Stimulated activated CD8-positive, alpha-beta memory T cell treated with anti-CD3 and anti-CD28 coated beads, Interleukin-12 subunit alpha, Interleukin-12 subunit beta, amount 100 ng/mL, for 24 hours (primary cell): Measurements from ENCODE around the gene GNG11.
"Not testable (repeated sequence)": the region's sequence is repeated elsewhere in the genome, so short reads cannot be mapped to it uniquely, and the experiment has no call there.

Experiments used
- DNase-seq: peaks from one replicate; pipeline ENCODE4 v3.0.0-alpha.2; 2020; ENCODE audit errors: extremely low read depth

Gene GNG11

DNA sequence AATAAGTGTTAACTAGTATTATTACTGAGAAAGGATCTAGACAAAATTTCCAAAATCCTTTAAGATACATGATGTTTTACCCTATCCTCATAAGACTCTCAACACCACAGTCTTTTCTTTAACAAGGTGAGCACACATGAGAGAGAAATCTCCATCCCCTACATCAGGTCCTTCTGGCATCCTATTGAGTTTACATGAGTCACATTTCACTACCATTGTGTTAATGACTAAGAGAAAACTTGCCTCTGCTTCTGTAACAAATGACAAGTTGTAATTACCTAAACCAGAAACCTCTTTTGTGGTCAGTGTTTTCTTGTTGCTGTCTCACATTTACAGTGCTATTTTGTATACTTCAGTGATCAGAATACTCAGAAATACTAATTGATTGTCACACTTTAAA is 9.9 kb upstream of the GNG11 start:
- DNase-seq: not testable (repeated sequence)

DNA sequence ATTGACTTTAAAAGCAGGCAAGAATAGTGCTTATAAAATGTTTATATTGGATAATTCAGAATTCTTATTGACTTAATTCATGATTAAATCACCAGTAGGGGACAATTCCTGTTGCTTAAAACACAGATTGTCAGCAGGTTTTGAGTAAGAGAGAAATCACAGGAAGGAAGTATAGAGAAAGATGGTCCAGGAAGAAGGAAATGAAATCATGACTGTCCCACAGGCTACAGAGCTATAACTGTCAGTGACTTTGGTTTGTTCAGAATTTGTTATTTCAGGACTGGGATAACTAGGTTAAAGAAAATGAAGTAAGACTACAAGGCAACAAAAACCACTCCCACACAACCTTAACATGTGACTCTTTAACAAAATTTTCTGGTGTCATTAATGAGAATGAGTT is 8.3 kb upstream of the GNG11 start:
- DNase-seq: no peak

DNA sequence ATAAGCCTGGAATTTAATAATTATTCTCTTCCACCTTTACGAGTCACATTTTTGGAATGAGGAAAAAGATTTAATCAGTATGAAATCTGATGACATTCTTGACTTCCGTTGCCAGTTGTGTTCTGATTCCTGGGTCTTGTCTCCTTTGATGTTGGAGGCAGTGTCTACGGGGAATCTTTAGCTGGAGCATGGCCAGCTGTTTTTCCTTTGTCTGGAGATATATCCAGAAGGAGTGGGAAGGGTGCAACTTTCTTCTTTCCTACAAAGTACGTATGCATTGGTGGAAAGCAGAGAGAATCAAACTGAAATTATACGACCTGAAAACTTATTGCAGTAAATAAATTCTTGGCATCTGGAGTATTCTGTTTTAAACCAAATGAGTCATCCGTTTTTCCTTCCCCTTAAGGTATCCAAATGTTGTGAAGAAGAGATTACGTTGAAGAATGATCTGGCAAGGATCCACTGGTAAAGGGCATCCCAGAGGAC is 6.9 kb upstream of the GNG11 start:
- DNase-seq: no peak

DNA sequence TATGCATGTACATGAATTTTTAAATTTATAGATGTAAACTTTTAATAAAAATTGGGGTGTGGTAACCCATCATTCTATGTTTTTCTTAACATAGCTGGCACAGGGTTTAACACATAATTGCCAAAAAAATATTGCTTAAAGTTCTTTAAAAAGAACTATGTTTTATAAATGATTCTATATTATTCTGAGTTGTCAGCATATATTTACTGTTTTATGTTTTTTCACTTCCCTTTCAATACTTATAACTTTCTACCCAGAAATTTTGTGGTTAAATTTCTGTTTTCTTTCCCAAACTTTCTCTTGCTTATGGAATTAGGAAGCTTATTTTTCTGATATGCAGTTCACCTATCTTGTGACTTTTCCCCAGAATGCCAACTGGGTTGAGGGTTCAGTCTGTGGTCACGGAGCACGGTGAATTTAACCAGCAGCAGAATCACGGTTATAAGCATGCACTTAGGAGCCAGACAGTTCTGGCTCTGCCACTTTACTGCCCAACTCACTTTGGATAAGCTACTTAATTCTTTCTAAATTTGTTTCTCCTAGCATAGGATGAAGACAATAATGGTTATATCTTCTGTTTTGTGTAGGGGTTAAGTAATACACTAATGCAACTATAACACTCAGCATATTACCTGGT is 6.2 kb upstream of the GNG11 start:
- DNase-seq: not testable (repeated sequence)

DNA sequence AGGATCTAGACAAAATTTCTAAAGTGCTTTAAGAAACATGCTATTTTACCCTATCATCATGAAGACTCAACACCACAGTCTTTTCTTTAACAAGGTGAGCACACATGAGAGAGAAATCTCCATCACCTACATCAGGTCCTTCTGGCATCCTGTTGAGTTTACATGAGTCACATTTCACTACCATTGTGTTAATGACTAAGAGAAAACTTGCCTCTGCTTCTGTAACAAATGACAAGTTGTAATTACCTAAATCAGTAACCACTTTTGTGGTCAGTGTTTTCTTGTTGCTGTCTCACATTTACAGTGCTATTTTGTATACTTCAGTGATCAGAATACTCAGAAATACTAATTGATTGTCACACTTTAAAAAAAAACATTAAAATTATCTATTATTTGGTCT is 5.6 kb upstream of the GNG11 start:
- not testable (repeated sequence) for DNase-seq

DNA sequence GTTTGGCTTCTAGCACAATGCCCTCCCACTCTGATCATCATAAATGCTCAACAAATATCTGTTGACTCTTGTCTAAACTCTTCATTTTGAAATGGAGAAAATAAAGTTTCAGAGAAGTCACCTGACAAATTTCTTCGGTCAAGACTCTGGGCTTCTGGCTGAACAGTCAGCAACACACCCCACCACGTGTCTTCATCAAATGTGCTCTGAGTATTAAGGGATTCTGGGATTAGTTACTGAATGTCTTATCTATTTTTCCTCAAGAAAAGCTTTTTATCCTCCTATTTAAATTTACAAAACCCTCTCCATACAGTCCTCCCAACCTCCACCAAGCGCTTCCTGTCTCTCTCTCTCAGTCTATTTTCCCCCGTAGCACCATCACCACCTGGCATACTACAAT is 5.2 kb upstream of the GNG11 start:
- DNase-seq: not testable (repeated sequence)

DNA sequence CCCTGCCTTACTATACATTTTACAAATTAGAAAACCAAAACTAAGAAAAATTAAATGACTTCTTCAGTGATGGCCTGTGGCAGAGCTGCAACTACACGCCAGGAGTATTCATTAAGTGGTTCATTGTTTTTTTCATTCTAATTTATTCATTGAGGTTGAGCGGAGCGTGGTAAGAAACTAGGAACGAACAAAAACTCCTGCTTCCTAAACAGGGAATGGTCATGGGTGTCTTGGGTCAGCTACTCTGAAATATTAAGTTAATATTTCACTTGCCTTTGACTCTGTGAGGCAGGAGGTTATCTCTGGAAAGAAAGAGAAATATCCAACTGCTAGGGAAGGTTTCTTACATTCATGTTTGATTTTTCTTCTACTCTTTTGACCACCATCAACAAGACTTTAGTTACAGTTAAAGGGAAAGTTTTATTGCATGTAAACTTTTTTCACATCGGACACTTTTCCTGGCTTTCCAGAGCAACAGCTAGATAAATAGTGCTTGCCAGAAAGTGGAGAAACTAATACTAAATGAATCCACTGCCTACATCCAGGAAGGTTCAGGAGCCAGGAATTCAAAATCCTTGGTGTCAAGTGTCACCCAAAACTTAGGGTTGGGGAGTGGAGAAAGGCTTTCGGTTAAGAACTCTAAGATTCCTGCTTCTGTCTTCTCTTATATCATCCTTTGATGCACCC is 896 bp upstream of the GNG11 start:
- DNase-seq: no peak

DNA sequence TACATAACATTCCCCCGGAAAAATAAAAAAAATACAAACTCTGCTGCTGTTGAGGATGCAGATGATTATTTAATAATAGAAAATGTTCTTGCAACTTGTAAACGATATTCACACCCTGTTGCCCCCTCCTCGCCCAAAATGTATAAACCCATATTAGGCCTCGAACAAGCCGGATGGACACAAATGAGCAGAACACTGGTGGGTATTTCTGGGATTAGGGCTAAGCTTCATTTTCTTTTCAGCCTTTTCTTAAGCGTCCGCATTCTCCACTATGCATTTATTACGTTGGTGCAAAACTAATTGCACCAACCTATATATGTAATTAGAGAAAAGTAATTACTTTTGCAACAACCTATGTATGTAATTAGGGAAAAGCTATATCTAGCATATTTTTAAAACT is 349 bp upstream of the GNG11 start:
- DNase-seq: no peak

DNA sequence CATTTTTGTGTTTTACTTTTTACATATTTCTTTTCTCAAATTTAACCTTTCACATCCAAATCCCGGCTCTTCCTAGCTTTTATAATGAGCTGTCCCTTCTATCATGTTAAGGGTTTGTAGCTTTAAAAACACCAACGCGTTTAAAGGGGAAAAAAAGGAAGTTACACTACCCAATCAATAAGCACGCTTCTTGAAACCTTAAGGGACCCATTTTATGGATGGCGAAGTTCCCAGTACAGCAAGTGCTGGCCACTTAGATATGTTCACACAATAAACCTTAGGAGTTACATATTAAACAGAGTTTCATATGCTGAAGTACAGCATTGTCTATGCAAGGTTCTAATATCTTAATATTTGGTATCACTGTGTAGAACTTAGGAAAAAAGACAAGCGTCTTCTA is 1.8 kb downstream of the GNG11 start:
- DNase-seq: no peak

DNA sequence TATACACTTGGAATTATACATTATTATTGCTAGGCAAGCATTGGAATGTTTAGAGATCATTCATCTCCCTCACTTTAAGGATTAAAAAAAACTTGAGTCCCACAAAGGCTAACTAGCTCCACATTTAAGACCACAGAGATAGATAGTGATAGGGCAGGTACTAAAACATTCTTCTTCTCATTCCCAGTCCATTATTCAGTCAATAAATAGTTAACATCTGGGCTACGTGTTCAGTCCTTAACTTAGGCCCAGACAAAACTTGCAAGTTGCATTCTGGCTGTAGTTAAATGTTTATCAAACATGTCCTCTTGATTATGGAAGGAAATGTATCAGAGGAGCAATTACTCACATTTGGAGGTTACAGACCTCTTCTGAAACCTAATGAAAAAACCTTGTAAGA is 2.4 kb downstream of the GNG11 start:
- DNase-seq: no peak

DNA sequence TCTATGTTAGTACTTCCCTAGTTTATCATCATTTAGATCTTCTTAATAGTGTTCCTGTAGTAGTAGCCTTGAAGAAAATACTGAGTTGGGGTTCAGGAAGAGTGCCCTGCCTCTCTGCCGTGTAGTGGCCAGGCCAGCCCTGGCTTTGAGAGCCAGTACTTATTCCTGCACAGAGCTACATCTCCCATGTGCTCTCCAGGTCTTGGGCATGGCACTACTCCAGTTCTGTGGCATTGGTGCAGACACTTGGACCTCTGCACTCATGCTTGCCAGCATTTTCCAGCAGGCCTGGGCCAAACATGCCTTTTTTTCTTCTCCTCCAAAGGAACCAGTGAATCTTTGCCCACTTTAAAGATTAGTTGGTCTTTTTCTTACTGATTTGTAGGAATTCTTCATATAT is 5.3 kb downstream of the GNG11 start:
- no peak for DNase-seq

DNA sequence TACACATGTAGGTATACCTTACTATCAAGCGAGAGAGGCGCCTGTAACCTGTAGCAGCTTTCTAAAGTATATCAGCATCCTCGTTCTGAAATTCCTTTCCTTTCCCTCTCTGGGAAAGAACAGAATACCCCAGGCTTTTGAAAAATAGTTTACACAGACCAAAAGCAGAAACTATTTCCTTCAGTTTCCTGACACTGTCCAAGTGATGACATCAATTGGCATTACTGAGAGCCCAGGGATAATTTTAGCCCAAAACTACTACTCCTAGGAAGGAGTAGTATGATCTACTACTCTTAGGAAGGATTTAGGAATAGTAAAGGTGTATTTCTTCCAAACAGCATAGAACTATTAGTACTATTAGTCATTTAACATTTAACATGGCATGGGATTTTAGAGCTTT is 6.0 kb downstream of the GNG11 start:
- no peak for DNase-seq

DNA sequence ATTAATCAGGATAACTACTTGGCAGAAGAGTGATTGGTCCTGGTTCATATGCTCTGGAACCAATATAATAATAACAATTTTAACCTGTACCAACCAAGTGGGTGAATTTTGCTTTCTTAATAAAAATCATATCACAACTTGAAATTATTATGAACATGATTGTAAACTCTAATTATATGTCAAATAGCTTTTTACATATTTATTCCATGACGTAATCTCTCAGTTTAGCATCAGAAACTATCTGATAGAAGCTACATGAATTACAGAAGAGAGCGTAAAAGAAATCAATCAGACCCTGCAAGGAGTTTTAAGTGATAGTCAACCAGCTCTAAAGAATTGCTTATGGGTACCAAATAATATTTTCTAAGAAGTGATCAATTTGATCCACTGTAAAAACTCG is 10.1 kb downstream of the GNG11 start:
- DNase-seq: no peak

DNA sequence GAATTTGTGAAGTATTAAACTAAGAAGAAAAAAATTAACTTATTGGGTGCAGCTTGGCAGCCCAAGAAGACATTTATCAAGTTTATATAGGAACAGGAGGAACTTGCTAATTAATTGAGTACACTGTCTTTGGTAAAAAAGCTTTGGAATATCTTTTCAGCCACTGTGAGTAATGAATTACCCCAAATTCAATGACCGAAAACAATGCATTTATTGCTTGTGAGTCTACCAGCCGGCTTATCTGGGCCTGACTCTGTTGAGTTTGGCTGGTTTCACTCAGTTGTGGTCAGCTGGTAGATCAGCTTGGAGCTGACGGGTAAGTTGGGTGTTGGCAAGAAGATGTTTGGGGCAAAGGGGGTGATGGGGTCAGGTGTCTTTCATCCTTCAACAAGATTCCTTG is 11.6 kb downstream of the GNG11 start:
- DNase-seq: no peak

DNA sequence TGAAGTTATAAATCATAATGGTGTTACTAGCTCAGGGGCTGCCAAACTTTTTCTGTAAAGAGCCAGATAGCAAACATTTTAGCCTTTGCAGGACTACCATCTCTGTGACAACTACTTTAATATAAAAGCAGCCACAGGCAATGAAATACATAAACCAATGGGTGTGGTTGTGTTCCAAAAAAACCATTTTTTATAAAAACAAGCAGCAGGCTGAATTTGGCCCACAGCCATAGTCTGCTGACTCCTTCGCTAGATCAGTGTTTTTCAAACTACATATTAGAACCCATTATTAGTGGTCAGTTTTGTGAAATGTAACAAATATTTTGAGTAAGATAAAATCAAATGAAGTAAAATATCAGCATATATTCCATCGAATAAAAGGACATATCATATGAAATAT is 13.6 kb downstream of the GNG11 start:
- no peak for DNase-seq

DNA sequence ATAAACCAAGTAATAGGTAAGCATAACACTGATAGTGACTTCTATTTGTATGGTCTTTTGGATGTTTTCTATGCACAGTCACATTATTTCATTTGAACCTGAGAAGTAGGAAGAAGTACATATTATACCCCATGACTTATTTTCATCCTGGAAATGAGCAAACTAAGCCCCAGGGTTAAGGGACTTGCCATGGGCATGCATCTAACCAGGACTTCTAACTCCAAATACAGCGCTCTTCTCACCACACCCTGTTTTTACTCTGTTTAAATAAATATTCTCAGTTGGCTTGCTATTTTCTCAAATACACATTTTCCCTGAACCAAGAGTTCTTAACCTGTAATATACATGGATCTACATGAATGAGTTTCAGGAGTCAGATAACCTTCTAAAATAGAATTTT is 16.3 kb downstream of the GNG11 start:
- DNase-seq: no peak

DNA sequence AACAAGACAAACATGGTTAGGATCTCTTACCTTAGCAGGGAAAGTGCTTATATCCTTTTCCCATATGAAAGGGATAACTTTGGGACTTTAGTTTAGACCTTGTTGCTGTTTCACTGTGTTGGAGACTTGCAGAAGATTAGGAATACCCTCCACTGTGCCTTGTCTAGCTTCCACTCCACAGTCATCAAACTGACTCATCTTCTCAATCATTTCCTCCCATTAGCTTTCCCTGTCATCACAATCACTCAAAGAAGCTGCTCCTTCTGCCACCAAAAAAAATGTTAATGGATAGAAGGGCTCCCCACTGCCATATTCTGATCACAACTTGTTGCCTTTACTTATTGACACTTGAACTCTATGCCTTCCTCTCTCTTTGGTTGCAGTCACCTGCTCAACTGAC is 16.8 kb downstream of the GNG11 start:
- DNase-seq: no peak

DNA sequence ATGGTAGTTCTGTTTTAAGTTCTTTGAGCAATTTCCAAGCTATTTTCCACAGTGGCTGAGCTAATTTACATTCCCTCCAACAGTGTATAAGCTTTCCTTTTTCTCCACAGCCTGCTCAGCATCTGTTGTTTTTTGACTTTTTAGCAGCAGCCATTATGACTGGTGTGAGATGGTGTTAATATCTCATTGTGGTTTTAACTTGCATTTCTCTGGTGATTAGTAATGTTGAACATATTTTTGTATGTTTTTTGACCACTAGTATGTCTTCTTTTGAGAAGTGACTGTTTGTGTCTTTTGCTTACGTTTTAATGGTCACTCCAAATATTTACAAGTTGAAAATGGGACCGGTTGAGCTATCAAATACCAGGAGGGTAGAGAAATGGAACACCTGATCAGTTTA is 20.4 kb downstream of the GNG11 start:
- no peak for DNase-seq

DNA sequence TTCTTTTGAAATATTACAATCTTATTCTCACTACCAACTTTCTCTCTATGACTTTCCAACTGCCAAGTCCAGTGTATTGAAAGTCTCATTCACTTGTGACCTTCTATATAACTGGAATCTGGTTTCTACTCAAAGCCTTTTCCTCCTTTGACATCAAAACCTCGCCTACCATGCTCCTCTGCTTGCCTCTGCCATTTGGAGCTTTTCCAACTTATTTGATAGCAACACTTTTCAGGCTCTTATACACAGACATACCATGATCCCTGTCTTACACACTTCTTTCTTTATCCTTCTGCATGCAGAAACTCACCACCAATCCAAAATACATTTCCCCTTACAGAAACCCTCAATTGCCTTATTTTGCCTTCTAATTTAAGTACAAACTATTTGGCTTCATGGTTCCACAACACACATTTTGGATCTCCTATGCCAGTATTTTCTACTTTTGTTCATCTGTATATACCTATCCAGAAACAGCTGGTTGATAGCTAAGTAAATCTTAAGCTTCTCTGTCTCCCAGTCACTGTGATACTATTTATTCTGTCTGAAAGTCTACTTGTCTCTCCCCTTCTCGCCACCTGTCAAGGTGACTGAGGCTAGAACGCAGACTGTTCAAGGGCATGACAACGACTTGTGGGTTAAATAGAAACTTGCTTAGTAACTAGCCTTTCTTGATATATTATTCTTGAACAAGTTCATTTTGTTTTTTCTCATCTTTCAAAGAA is 22.4 kb downstream of the GNG11 start:
- no peak for DNase-seq

DNA sequence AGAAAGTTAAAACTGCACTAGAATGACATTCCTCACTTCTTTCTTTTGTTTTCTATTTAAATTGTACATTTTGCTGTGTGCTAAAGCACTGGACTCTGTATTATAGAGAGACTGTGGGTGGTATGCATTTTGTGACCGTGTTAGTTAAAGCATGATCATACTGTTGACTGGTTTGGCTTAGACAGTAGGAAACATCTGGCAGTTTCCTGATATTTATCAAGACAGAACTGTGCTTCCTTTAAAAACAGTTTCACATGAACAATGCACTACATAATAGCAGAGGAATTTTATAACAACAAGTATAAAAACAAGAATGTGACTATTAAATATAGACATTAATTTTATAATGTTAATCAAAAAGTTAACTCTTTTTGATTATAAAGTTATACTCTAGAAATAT is 23.1 kb downstream of the GNG11 start:
- DNase-seq: no peak

DNA sequence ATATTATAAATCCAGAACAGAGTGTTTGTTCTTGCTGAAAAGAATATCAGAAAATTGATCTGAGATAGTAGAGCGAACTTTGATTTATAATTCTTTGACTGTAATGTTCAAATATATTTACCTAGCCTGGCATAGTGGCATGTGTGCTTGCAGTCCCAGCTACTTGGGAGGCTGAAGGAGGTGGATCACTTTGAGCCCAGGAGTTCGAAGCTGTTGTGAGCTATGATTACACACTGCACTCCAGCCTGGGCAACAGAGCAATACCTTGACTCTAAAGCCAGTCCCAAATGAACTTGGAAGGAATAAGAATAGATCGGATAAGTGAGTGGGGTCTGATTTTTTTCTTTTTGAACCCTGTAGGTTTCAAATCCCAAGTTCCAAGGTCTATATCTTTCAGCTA is 23.5 kb downstream of the GNG11 start:
- DNase-seq: no peak

DNA sequence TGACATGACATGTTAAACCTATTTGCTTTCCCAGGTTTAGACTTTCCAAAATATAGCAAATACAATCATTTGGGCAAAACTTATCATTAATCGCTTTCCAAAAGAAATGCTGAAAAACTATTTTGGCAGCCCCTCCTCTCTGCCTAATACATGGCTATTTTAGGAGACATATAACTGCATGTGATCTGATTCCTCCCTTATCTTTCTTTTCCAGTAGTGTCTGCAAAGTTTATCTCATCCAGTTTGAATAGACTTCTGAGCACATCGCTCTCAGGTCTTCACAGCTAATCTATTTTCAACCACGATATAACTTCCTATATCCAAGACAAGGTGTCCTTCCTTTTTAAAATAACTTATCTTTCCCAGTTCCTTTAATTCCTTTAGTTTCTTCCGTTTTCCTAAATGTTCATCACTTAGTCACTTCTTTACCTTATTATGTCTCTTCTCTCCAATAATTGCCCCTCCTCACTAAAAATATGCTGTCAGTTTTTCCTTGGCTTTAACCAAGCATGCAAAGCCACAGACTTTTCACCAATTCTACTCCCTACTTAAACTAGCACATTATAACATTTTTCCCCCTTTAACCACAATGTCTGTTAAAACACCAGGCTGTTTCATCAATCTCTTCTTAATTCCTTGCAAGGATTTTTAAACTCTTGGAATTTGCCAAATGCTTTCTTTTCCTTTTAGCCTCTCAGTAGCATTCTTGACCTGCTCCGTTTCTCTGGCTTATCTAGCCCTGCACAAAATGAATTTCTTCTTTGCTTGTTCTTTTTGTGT is 24.4 kb downstream of the GNG11 start:
- DNase-seq: no peak
